ENCODE results near the gene CDCP2.

- no peak for TF ChIP-seq CTCF (IDR thresholded peaks at IDR 0.05; ENCODE audit: low read depth, low read length, poor library complexity, severe bottlenecking)
- no peak for TF ChIP-seq EZH2phosphoT487 (IDR thresholded peaks at IDR 0.05; ENCODE audit: borderline replicate concordance, low read length)
Measured at GRCh38 chr1:54091666-54092065, 61.1 kb downstream of the CDCP2 start.
